ENCODE results near the gene UBAC2.
"Not testable (repeated sequence)": the region's sequence is repeated elsewhere in the genome, so short reads cannot be mapped to it uniquely, and the experiment has no call there.

The UBAC2 gene

DNA sequence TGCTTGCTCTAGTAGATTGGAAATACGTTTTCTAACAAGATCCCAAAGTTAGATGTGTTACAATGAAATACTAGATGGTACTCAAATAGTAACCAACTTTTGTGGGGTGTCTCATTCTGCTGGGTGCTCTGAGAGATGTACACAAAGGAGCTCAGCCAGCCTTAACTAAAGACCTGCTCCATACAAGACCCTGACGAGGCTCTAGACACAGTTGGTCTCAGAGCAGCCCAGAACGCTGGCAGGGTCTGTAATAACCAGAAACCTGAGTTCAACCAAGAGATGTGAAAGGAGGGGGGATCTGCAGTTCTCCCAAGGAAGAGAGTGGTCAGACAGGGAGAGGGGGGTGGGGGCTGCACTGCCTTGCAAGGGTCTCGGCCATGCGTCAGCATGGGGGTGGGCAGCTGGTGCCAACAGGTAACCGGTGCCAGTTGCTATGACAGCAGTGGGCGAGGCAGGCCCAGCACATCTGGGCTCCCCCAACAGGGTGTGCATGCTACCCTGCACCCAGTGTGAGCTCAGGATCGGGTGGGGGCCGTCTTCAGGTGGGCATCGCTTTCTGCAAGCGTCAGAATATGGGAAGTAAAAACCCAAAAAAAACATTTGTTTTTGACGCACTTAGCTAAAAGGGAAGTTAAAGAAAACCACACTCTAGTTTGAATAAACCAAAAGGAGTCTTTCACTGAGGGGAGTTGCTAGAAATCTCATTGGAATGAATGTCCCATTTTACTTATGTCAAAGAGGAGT lies 174.5 kb downstream of the UBAC2 start:
- DNase-seq (ENCODE audit: low read depth in 1 of 2, low spot score in 1 of 2), result no peak

DNA sequence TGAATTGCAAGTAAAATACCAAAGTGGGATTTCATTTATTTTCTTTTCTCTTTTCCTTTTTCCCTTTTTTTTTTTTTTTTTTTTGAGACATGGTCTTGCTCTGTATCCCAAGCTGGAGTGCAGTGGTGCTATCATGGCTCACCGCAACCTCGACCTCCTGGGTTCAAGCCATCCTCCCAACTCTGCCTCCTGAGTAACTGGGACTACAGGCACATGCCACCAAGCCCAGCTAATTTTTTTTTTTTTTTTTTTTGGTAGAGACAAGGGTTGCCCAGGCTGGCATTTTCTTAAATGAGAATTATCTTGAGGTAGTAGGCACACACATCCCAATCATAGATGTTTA lies 175.1 kb downstream of the UBAC2 start:
- DNase-seq (ENCODE audit: low read depth in 1 of 2, low spot score in 1 of 2), result no peak

DNA sequence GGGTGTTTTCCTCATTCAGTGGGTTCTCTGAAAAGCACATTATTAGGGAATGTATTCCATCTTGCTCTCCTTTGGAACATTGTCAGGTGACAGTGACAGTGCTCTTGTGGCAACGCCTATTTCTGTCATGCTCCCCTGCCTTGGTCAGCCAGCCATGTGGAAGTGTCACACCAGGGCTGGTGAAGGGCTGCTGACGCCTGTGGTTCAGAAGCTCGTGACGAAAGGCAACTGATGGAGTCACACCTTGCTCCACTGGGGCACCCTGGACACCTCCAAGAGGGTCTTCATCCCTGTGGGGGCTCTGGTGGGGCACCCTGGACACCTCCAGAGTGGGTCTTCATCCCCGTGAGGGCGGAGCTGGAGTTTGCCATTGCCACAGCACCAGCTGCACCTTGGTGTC lies 175.5 kb downstream of the UBAC2 start:
- DNase-seq (ENCODE audit: low read depth in 1 of 2, low spot score in 1 of 2), result no peak

DNA sequence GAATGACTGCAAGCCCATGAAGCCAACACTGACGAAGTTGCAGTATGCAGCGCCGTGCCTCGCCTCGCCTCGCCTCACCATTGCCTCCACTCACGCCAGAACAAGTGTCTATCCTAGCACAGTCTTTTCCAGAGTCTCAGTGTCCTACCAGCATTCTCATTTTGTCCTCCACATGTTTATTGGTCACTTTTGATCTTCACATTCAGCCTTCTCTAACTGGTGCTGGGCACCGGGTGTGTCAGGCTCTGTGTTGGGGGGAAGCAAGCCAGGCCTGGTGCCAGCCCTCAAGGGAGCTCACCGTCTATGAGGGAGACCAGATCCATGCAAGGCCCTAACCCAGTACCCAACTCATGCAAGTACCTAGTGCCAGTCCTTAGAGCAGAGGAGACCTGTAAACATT lies 176.3 kb downstream of the UBAC2 start:
- DNase-seq (ENCODE audit: low read depth in 1 of 2, low spot score in 1 of 2), result no peak

DNA sequence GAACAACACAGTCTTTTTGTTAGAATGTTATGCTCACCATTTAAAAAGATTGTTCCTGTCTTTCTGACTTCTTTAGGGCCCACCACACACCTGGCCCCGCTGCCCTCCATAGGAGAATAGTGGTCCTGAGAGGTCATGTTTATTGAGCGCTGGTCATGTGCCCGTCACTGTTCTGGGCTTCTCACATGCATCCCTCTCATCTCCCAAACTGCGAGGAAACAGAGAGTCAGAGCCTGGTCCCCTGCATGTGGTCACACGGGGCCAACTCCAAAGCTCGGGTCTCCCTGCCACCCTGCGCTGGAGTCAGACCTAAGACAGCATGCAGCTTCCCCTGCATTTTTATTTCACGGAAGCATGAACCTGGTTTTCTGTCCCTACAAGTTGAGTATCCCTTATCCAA lies 177.0 kb downstream of the UBAC2 start:
- DNase-seq (ENCODE audit: low read depth in 1 of 2, low spot score in 1 of 2), result no peak

DNA sequence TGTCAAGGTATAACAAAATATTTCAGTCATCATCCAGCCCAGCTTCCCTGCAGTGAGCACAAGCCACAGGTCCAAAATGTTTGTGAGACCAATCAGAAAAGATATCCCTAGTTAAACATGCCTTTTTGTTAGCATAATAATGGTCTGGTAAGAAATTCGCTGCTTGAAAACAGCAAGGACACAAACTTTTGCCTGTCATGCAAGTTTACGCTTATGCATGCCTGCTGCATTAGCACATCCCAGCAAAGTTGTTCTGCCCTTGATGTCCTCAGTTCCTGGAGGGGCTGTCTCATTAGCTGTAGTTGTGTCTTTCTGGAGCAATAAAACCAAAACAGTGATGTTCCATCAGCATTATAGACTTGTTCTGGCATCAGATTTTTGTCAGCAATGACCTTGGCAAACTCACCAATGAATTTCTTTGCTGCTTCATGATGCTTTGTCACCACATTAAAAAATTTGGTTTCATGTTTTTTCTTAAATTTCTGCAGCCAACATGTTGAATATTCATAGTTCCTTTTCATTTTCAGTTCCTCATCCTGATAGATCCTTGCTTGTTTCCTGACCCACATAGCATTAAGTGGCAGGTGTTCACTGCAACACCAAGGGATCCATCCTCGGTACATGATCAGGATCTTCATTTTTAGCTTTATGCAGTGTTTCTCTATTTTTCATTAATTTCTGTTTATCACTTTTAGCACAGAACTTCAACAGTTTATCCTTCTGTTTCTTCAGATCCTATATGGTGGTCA lies 178.5 kb downstream of the UBAC2 start:
- no peak for DNase-seq (ENCODE audit: low read depth in 1 of 2, low spot score in 1 of 2)

DNA sequence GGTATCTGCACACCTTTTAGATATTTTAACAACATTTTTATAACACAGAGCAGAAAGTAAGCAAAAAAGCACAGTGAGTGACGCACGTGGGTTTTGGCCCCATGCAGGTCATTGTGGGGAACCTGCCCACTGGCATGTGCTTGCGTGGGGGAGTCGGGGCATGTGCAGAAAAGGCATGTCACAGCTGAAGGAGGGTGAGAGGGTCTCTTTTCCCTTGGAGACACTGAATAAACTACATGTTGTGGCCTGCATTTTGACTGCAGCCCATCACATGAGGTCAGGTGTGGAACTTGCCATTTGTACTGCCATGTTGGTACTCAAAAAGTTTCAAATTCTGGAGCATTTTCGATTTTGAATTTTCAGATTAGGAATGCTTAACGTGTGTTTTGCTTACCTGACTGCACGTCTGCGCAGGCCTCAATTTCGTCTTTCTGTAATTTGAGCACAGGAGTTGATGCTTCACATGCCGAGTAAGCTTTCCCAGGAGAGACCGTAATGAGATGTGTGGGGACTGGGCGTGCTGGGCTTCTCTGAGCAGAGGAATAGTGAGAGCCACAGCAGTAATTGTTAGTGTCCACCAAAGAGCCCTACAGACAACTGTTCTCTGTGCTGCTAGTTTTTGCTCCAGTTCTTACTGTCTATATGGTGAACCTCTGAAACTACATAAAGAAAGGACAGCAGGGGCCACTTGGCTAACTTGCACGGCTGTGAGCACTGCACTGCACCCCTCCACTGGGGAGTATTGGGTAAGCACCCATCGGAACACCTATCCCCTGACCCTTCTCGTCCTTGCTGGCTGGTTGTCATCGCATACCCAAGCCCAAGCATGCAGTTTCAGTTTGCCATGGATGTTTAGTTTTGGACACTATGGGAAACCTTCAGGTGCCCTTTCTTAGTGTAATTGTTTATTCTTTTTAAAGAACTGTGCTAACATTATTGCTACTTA lies 179.5 kb downstream of the UBAC2 start:
- DNase-seq (ENCODE audit: low read depth in 1 of 2, low spot score in 1 of 2), result no peak

DNA sequence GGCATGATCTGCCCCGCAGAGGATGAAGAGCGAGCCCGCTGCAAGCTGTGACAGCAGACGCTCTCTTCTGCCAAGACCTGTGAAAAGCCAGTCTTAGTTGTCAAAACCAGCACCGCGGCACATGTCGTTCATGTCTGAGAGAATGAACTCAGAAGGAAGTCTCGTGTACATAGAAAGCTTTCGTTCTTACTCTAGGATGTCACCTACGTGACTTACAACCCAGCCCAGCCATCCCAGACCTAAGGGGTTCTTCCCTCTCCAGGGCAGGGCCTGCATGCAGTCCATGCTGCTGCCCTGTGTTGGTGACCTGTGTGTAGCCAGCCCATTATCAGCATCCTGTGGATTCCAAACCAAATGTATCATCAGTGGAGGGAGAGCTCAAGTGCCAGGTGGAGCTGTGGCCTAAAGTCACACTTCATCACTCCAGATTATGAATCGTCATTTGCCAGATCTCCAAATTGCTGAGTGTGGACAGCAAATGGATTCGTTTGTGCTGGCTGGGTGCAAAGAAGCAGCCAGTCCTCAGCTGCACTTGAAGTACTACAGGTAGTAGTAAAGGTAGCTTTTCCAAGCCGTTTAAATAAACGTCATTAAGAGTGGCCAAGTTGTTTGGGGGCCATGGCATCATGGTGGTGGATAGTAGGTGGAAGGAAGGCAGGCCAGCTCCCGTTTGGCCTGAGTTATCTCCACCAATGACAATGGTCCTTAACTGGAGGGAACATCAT lies 180.4 kb downstream of the UBAC2 start:
- peak in 1 of 2 donors; percentile 39 for DNase-seq (ENCODE audit: low read depth in 1 of 2, low spot score in 1 of 2)

DNA sequence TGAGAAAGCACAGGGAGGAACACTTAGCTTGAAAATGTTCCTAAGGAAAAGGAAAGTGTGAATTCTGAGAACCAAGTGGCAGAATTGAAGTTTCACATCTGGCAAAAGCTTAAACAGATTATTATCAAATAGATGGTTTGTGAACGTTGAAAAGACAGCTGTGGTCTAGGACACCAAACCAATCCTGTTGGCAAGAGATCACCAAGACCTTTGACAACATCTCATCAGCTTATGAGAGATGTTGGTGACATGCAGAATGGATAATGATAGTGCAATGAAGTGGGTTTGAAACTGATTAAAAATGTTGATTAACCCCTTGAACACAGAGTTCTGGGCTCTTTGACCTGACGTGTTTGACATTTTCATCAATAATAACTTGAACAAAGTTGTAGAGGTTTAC lies 181.1 kb downstream of the UBAC2 start:
- DNase-seq (ENCODE audit: low read depth in 1 of 2, low spot score in 1 of 2), result no peak

DNA sequence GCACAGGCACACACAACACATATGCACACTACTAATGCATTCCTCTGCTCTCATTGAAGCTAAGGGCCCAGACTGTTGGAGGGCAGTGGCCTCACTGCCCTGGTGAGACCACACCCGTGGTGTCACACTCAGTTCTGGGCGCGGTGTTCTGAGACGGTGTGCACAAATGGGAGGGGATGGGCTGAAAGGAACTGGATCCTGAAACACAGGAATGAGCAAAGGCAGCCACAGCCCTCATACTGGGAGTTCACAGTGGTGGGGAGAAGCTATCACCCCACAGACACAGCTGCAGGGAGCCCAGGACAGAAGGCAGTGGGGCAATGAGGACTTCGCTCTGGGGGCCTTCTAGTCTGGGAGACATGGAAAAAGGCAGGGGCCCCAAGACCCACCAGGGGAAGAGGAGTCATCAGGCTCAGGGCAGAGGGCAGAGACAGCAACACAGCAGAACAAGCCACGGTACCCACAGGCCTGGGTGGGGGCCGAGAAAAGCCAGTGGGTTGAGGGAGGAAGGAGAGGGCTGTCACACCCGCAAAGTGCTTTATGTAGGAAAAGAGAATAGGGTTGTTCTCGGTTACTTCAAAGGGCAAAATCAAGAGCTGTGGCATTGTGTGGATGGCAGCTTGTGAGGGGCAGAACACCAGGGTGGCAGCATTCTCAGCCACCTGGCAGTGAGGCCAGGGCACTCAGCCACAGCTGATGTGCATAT lies 181.9 kb downstream of the UBAC2 start:
- no peak for DNase-seq (ENCODE audit: low read depth in 1 of 2, low spot score in 1 of 2)

DNA sequence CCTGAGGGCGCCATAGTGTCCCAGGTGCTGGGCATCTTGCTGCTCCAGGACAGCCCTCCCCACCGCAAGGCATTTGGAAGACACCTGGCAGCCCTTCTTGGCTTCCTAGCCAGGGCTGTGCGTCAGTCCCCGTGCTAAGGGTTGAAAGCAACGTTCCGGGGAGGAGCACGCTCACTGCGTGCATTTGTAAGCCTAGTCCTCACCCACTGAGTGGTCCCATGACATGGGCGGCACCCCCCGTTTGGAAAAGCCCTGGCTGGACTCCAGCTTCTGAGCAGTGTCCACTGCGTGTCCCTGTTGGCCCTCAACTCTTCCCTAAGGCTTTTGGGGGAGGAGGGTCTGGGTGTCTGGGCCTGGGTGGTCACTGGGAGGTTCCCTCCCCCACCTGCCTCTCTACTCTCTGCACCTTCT lies 182.9 kb downstream of the UBAC2 start:
- DNase-seq (ENCODE audit: low read depth in 1 of 2, low spot score in 1 of 2), result no peak

DNA sequence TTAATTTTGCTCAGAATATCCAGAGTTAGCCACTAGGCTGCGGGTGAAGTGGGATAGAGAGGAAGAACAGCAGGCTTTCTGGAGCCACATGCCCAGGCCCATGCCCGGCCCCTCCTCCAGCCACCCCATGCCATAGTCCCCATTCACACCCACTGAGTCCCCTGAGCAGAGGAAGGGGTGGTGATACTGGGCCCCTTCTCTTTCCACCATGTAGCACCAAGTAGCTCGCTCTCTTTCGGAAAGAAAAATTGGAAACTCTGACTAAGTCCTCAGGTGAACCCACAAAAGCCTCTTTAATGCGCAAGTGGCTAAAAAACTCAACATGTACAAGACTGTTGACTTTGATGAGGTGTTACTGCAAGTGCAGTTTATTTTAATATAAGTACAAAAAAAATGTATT lies 183.3 kb downstream of the UBAC2 start:
- DNase-seq (ENCODE audit: low read depth in 1 of 2, low spot score in 1 of 2), result no peak

DNA sequence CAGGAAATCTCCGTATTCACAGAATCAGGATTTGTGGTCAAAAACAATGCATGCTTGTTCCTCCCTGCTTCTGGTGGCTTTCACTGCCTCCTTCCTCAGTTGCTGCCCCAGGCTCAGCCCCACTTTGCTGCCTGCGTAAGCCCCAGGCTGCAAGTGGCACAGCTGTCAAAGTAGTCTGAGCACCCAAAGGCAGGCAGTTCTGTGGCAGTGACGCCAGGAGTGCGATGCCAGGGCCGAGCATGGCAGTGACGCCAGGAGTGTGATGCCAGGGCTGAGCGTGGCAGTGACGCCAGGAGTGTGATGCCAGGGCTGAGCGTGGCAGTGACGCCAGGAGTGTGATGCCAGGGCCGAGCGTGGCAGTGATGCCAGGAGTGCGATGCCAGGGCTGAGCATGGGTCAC lies 183.8 kb downstream of the UBAC2 start:
- no peak for DNase-seq (ENCODE audit: low read depth in 1 of 2, low spot score in 1 of 2)

DNA sequence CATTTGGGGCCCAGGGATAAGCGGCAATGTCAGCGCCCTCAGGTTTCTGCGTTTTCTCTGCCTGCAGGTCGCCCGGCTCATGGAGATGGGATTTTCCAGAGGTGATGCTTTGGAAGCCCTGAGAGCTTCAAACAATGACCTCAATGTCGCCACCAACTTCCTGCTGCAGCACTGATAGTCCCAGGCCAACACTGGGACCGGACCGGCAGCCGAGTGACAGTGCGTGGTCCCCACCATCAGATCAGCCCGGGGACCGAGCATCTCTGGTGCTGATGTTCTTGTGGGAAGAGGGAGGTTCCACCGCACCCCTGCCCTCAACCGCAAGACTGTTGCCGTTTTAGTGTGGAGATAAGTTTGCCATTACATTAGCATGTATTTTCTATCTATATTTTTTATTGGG lies 184.5 kb downstream of the UBAC2 start:
- no peak for DNase-seq (ENCODE audit: low read depth in 1 of 2, low spot score in 1 of 2)

DNA sequence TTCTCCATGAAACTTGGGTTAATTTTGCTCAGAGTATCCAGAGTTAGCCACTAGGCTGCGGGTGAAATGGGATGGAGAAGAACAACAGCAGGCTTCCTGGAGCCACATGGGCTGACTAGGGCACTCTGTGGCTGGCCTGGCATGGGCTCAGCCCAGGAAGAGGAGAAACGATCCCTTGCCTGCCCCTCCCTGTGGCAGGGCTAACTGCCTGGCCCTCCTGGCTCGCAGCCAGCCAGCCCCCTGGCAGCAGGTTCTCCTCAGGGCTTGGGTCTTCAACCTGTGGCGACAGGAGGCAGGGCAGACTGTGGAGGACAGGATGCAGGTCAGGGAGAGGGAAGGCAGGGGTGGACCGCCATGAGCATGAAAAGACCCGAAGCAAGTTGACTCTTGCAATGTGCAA lies 185.3 kb downstream of the UBAC2 start:
- no peak for DNase-seq (ENCODE audit: low read depth in 1 of 2, low spot score in 1 of 2)

DNA sequence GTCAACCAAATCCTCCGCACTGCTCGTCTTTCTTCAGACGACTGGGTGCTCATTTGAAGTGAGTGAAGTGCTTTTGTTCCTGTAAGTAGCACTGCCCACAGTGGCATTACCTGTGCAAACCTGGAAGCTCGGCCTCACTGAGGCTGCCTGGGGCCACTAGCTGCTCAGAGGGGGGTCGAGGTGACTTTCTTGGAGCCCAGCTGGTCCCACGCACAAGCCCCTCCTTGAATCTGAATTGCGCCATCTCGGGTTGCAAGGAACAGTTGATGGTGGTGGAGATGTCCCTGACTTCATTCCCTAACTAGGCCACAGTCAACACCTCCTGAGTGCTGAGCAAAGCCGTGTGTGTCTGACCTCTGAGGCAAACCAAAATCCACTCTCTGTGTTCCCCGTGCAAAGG lies 185.8 kb downstream of the UBAC2 start:
- no peak for DNase-seq (ENCODE audit: low read depth in 1 of 2, low spot score in 1 of 2)

DNA sequence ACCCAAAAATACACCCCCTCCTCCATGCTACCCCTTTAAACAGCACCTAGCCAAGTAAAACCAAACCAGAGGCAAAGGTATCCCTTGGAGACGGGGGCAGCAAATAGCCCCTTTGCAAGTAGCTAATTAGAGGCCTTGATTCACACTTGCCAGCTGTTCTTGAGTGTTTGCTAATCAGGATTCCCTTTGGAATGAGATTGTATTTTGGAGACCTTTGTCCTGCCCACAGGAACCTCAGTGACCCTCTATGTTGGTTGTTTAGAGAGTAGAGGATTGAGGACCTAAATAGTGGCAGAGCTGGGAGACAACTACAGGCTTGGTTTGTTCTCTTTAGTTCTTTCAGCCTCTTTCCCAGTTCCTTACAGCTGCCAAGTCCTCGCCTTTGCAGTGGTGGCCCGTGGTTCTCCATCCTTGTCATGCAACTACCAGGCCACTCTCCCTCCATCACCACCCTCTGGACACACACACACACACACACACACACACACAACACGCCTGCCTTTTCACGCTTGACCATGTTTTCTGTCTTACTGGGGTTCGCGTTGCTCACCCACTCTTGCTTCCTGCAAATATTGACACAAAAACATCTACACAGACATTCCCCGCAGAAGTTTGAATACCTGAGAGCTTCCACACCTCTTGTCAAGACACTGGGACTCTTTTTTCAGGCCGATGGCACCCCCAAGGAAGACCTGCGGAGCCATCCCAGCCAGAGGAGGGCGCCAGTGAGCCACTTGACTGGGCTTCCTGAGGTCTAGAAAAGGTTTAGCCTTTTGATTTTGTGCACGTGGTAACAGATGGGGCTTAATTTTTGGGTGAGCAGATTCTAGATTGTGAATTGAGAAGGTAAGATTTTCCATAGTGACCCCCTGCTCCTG lies 186.5 kb downstream of the UBAC2 start:
- peak; percentile 76 to 82 for DNase-seq (ENCODE audit: low read depth in 1 of 2, low spot score in 1 of 2)

DNA sequence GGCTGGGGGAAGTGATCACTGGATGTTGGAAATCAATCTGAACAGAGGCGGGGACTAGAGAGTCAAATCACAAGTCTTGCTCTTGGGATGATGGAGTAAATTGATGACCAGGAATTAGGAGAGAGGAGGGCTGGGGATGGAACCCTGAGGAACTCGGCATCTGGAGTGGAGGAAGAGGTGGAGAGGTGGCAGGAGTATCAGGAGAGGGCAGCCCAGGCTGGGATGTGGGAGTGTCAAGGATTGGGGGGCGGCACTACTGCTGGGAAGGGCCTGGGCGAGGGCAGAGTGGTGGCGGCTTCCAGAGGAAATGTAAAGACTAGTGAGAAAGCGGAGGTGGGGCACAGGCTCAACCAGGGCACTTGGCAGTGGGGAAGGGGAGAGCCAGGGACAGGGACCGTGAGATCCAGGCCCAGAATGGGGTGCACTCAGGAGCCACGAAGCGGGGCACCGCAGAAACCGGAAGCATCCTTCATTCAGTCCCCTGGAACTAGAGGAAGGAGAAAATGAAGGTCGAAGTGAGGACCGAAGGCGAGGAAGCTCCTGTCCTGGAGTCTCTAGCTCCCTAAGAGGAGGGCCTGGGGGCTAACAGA lies 187.8 kb downstream of the UBAC2 start:
- DNase-seq (ENCODE audit: low read depth in 1 of 2, low spot score in 1 of 2), result no peak

DNA sequence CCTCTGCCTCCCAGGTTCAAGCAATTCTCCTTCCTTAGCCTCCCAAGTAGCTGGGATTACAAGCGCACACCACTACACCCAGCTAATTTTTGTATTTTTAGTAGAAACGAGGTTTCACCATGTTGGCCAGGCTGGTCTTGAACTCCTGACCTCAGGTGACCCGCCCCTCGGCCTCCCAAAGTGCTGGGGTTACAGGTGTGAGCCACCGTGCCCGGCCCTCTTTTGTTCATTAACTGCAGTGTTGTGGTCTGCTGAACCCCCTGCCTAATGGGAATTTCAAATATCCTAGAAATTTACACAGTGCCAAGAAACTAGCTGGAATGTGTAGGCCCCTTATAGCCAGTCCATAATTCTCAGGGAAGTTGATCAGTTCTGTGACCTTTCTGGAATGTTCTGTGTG lies 188.4 kb downstream of the UBAC2 start:
- not testable (repeated sequence) for DNase-seq (ENCODE audit: low read depth in 1 of 2, low spot score in 1 of 2)

Data from stimulated activated CD4-positive, alpha-beta T cell treated with anti-CD3 and anti-CD28 coated beads, Interleukin-15, amount 100 ng/mL, for 1 hour (primary cell).